Liver (tissue), 9 donors: ENCODE results near the gene AQP10. TPM values are rescaled to one million over a fixed set of nuclear protein-coding genes. Genes with fewer than 3 reads are reported as not detected.

Source experiments
- DNase-seq: peaks from one replicate; pipeline ENCODE4 v3.0.0-alpha.2; 2017; ENCODE audit warnings: low spot score
- H3K27ac ChIP-seq, 2 donors: one replicate each; pipeline ENCODE4 v1.7.0; 2013; ENCODE audit warnings: inconsistent platforms in 2 of 2, low read length in 2 of 2, control low read depth in 1 of 2, low read depth in 1 of 2, mild to moderate bottlenecking in 1 of 2
- H3K27me3 ChIP-seq, 4 donors: one replicate each; pipeline versions ENCODE4 v1.6.1 to v1.7.0; 2013; ENCODE audit warnings: low read length in 3 of 4, inconsistent platforms in 1 of 4, mild to moderate bottlenecking in 1 of 4, moderate library complexity in 1 of 4; ENCODE audit not compliant: control insufficient read depth in 4 of 4, insufficient read depth in 4 of 4
- H3K36me3 ChIP-seq, 4 donors: one replicate each; pipeline versions ENCODE4 v1.6.1 to v1.7.0; 2013; ENCODE audit warnings: low read length in 3 of 4, mild to moderate bottlenecking in 3 of 4, low read depth in 1 of 4, moderate library complexity in 1 of 4; ENCODE audit not compliant: control insufficient read depth in 4 of 4, insufficient read depth in 3 of 4
- H3K4me1 ChIP-seq, 4 donors: one replicate each; pipeline versions ENCODE4 v1.6.1 to v1.7.0; 2013; ENCODE audit warnings: low read length in 3 of 4, mild to moderate bottlenecking in 3 of 4, moderate library complexity in 1 of 4; ENCODE audit not compliant: control insufficient read depth in 4 of 4, insufficient read depth in 4 of 4
- H3K4me3 ChIP-seq, 3 donors: one replicate each; pipeline versions ENCODE4 v1.6.1 to v1.7.0; 2013; ENCODE audit warnings: low read length in 3 of 3, control low read depth in 1 of 3, low read depth in 1 of 3, mild to moderate bottlenecking in 1 of 3
- H3K9ac ChIP-seq, 2 donors: one replicate each; pipeline ENCODE4 v1.7.0; 2013; ENCODE audit warnings: low read length in 2 of 2, mild to moderate bottlenecking in 2 of 2, moderate library complexity in 2 of 2, control low read depth in 1 of 2, low read depth in 1 of 2
- H3K9me3 ChIP-seq, 4 donors: one replicate each; pipeline versions ENCODE4 v1.6.1 to v1.7.0; 2013; ENCODE audit warnings: low read length in 3 of 4; ENCODE audit not compliant: control insufficient read depth in 4 of 4
- EGR1 ChIP-seq, 2 donors: IDR thresholded peaks; 2 replicates each; pipeline ENCODE4 v1.6.1; 2016 to 2018; ENCODE audit warnings: antibody characterized with exemption in 2 of 2, low read depth in 2 of 2
- FOXA1 ChIP-seq: IDR thresholded peaks from 2 replicates; pipeline ENCODE4 v1.6.1; 2016; ENCODE audit warnings: antibody characterized with exemption
- FOXA2 ChIP-seq: IDR thresholded peaks from 2 replicates; pipeline ENCODE4 v1.6.1; 2016; ENCODE audit warnings: antibody characterized with exemption
- GABPA ChIP-seq, 2 donors: IDR thresholded peaks in 1 of 2; conservative IDR thresholded peaks in 1 of 2; 2 replicates each; pipeline ENCODE4 v1.6.1; 2016; ENCODE audit warnings: antibody characterized with exemption in 2 of 2, mild to moderate bottlenecking in 1 of 2, moderate library complexity in 1 of 2
- HNF4A ChIP-seq, 2 donors: conservative IDR thresholded peaks; 2 replicates each; pipeline ENCODE4 v1.6.1; 2016; ENCODE audit warnings: antibody characterized with exemption in 2 of 2, mild to moderate bottlenecking in 2 of 2
- HNF4G ChIP-seq: IDR thresholded peaks from 2 replicates; pipeline ENCODE4 v1.6.1; 2016; ENCODE audit warnings: antibody characterized with exemption
- JUND ChIP-seq, 2 donors: IDR thresholded peaks; 2 replicates each; pipeline ENCODE4 v1.6.1; 2016; ENCODE audit warnings: antibody characterized with exemption in 2 of 2
- NR2F2 ChIP-seq: IDR thresholded peaks from 2 replicates; pipeline ENCODE4 v1.6.1; 2016; ENCODE audit warnings: antibody characterized with exemption
- RAD21 ChIP-seq, 2 donors: IDR thresholded peaks; 2 replicates each; pipeline ENCODE4 v1.6.1; 2016; ENCODE audit warnings: antibody characterized with exemption in 2 of 2, mild to moderate bottlenecking in 2 of 2
- RXRA ChIP-seq, 2 donors: IDR thresholded peaks; 2 replicates each; pipeline ENCODE4 v1.6.1; 2017 to 2018; ENCODE audit warnings: antibody characterized with exemption in 2 of 2, mild to moderate bottlenecking in 1 of 2
- SP1 ChIP-seq: IDR thresholded peaks from 2 replicates; pipeline ENCODE4 v1.6.1; 2018; ENCODE audit warnings: antibody characterized with exemption, mild to moderate bottlenecking
- TAF1 ChIP-seq: conservative IDR thresholded peaks from 2 replicates; pipeline ENCODE4 v1.6.1; 2016; ENCODE audit warnings: antibody characterized with exemption, mild to moderate bottlenecking
- YY1 ChIP-seq: IDR thresholded peaks from 2 replicates; pipeline ENCODE4 v1.6.1; 2016; ENCODE audit warnings: antibody characterized with exemption, mild to moderate bottlenecking
- WGBS: extraction: QIAGEN DNeasy Blood & Tissue Kit; methylation state at CpG from one replicate; pipeline ENCODE4 v1.1.7; 2013; 5-methylcytosine and 5-hydroxymethylcytosine counted together
- polyA plus RNA-seq, 2 donors: library from polyadenylated mRNA; stranded (reverse) in 1 of 2; unstranded in 1 of 2; fragments of 200-250 nt in 1 of 2; fragments of >200 nt in 1 of 2; fragmentation: Nextera tagmentation in 1 of 2; extraction: Ambion mirVana in 1 of 2; gene quantifications; one replicate each; pipeline versions ENCODE4 v1.2.1 to v1.2.3, GENCODE V29; 2013 to 2015
- total RNA-seq, 2 donors: library from RNA; depleted of rRNA; stranded (reverse); fragments of >200 nt; gene quantifications; one replicate each; pipeline ENCODE4 v1.2.3, GENCODE V29; 2014
- TF ChIP-seq, protein P1 (sequence below): IDR thresholded peaks from 2 replicates; pipeline ENCODE4 v1.6.1; 2016; ENCODE audit warnings: antibody characterized with exemption
- TF ChIP-seq, protein P2 (sequence below): fragments of 150-350 bp; IDR thresholded peaks from 2 replicates; pipeline ENCODE4 v1.5.1; 2017; ENCODE audit warnings: improper control_type of control experiment, low read depth, low read length; ENCODE audit not compliant: missing input control
- TF ChIP-seq, protein P3 (sequence below): IDR thresholded peaks from 2 replicates; pipeline ENCODE4 v1.6.1; 2016; ENCODE audit warnings: antibody characterized with exemption
- TF ChIP-seq, protein P4 (sequence below): IDR thresholded peaks from 2 replicates; pipeline ENCODE4 v1.6.1; 2016; ENCODE audit warnings: antibody characterized with exemption
- TF ChIP-seq, protein P5 (sequence below): IDR thresholded peaks from 2 replicates; pipeline ENCODE4 v1.6.1; 2016; ENCODE audit warnings: antibody characterized with exemption, mild to moderate bottlenecking
- donor health status: healthy.
- donor health status: healthy.
- donor health status: healthy.
- donor health status: healthy.
- donor health status: healthy.

AQP10 gene
- total and polyA plus RNA-seq, 4 donors: 0.14 TPM; not detected in 3

DNA sequence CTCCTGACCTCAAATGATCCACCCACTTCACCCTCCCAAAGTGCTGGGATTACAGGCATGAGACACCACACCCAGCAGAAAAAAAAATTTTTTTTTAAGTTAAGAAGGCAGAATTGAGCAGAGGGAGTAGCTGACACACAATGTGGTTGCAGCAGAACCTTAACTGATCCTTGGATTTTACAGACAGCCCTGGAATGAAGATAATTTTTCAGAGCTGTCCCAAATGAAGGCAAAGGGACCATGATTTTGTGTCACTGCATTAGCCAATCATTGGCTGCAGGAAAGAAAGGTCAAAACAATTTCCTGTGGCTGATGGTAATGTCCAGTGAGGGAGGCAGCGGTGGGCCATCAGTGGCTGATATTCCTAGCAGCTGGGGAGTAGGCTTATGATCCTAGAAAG lies 19.3 kb upstream of the AQP10 start:
- TF ChIP-seq, protein P1, sequence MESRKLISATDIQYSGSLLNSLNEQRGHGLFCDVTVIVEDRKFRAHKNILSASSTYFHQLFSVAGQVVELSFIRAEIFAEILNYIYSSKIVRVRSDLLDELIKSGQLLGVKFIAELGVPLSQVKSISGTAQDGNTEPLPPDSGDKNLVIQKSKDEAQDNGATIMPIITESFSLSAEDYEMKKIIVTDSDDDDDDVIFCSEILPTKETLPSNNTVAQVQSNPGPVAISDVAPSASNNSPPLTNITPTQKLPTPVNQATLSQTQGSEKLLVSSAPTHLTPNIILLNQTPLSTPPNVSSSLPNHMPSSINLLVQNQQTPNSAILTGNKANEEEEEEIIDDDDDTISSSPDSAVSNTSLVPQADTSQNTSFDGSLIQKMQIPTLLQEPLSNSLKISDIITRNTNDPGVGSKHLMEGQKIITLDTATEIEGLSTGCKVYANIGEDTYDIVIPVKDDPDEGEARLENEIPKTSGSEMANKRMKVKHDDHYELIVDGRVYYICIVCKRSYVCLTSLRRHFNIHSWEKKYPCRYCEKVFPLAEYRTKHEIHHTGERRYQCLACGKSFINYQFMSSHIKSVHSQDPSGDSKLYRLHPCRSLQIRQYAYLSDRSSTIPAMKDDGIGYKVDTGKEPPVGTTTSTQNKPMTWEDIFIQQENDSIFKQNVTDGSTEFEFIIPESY: no peak
- TF ChIP-seq, protein P2, sequence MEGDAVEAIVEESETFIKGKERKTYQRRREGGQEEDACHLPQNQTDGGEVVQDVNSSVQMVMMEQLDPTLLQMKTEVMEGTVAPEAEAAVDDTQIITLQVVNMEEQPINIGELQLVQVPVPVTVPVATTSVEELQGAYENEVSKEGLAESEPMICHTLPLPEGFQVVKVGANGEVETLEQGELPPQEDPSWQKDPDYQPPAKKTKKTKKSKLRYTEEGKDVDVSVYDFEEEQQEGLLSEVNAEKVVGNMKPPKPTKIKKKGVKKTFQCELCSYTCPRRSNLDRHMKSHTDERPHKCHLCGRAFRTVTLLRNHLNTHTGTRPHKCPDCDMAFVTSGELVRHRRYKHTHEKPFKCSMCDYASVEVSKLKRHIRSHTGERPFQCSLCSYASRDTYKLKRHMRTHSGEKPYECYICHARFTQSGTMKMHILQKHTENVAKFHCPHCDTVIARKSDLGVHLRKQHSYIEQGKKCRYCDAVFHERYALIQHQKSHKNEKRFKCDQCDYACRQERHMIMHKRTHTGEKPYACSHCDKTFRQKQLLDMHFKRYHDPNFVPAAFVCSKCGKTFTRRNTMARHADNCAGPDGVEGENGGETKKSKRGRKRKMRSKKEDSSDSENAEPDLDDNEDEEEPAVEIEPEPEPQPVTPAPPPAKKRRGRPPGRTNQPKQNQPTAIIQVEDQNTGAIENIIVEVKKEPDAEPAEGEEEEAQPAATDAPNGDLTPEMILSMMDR: no peak
- TF ChIP-seq RAD21 (IDR thresholded peaks at IDR 0.05) (no peak), FOXA2 (no peak), NR2F2 (no peak), TAF1 (no peak), HNF4G (no peak), HNF4A (conservative IDR thresholded peaks at IDR 0.05) (no peak), SP1 (no peak), GABPA (IDR thresholded peaks at IDR 0.05 in 1 of 2, conservative IDR thresholded peaks at IDR 0.05 in 1 of 2) (no peak), RXRA (IDR thresholded peaks at IDR 0.05) (no peak), JUND (IDR thresholded peaks at IDR 0.05) (no peak), FOXA1 (no peak), EGR1 (IDR thresholded peaks at IDR 0.05; ENCODE audit: low read depth in 2 of 2) (no peak), YY1 (no peak)
- TF ChIP-seq, protein P3, sequence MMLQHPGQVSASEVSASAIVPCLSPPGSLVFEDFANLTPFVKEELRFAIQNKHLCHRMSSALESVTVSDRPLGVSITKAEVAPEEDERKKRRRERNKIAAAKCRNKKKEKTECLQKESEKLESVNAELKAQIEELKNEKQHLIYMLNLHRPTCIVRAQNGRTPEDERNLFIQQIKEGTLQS: no peak
- TF ChIP-seq, protein P4, sequence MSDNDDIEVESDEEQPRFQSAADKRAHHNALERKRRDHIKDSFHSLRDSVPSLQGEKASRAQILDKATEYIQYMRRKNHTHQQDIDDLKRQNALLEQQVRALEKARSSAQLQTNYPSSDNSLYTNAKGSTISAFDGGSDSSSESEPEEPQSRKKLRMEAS: no peak
- TF ChIP-seq, protein P5, sequence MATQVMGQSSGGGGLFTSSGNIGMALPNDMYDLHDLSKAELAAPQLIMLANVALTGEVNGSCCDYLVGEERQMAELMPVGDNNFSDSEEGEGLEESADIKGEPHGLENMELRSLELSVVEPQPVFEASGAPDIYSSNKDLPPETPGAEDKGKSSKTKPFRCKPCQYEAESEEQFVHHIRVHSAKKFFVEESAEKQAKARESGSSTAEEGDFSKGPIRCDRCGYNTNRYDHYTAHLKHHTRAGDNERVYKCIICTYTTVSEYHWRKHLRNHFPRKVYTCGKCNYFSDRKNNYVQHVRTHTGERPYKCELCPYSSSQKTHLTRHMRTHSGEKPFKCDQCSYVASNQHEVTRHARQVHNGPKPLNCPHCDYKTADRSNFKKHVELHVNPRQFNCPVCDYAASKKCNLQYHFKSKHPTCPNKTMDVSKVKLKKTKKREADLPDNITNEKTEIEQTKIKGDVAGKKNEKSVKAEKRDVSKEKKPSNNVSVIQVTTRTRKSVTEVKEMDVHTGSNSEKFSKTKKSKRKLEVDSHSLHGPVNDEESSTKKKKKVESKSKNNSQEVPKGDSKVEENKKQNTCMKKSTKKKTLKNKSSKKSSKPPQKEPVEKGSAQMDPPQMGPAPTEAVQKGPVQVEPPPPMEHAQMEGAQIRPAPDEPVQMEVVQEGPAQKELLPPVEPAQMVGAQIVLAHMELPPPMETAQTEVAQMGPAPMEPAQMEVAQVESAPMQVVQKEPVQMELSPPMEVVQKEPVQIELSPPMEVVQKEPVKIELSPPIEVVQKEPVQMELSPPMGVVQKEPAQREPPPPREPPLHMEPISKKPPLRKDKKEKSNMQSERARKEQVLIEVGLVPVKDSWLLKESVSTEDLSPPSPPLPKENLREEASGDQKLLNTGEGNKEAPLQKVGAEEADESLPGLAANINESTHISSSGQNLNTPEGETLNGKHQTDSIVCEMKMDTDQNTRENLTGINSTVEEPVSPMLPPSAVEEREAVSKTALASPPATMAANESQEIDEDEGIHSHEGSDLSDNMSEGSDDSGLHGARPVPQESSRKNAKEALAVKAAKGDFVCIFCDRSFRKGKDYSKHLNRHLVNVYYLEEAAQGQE: no peak
- Histone ChIP-seq H3K27ac (no peak overlapping the region), H3K9me3 (peaks cover 0 to 1% (median 0%) of the 10 kb centered on the region in 4 donors), H3K27me3 (no peaks in the 10 kb centered on the region), H3K36me3 (no peaks in the 10 kb centered on the region), H3K4me1 (no peaks in the 10 kb centered on the region), H3K4me3 (no peak overlapping the region), H3K9ac (no peak overlapping the region)
- no peak for DNase-seq
- 81% methylated on average over 1 of the region's 1 CpG for WGBS
